ENCODE data around the gene ZKSCAN4. TPM values are rescaled to one million over a fixed set of nuclear protein-coding genes. Genes with fewer than 3 reads are reported as not detected.

ZKSCAN4 gene
- total RNA-seq, 4 donors from 2014 or later = 1.7 to 5.4 (median 4.4) TPM

GRCh38 chr6:28224131-28225055 is 27.7 kb downstream of the ZKSCAN4 start:
- WGBS = 54% methylated on average over 9 of the region's 9 CpGs
- peak overlapping the region; percentile 81 to 88 (median 84) for H3K27ac ChIP-seq (replicated peaks in 1 of 4)
- intact Hi-C loops (cut with DNase I) = loop anchor here (5.0 kb wide), 2 partner anchors 38 to 82 kb away; partner anchors contain the start of gene ZKSCAN8

DNA sequence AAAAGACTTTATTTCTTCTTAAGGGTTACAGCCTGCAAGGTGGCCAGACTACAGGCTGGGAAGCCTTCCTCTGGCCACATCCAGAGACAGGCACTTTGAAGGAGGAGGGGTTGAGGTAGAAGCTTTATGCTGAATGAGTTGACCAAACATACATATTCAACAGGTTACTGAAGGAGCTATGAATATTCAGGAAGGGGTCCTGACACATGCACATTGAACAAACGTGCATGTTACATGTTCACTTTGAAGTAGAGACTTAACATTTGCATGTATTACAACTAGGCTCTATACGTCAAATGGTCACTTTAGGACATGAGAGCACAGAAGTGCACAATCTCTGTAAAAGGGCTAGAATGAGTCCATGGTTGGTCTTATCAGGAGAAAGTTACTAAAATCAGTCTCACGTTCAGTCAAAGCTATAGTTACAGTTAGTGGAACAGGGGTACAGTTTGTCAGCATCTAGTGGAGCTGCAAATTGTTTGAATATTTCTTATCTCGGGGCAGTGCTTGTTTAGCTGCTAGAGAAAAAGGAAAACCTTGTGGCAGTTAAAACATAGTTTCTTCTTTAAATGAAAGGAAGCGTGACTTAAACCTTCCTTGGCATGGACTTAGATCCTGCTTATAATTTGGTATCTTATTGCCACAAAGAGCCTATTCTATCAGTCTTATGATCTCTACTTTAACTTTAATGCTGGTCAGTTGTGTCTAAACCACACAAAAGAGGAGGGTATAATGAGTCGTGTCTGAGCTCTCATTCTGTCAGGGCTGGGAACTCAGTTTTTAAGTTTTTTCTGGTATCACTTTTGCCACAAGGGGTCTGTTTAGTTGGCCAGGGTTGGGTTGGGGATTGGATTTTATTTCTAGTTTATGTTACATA is 31.6 kb downstream of the ZKSCAN4 start:
- peaks cover 14 to 23% (median 18%) of the 10 kb centered on the region in 4 donors for H3K4me1 ChIP-seq
- intact Hi-C loops (cut with DNase I) = no loop called here
- DNase-seq (ENCODE audit: extremely low spot score) = no peak
- H3K27ac ChIP-seq (replicated peaks in 1 of 4) = no peak overlapping the region
- no peak for TF ChIP-seq POLR2A (IDR thresholded peaks at IDR 0.05; ENCODE audit: low read depth)
- no peak for TF ChIP-seq EP300 (IDR thresholded peaks at IDR 0.05)
- no peak for TF ChIP-seq POLR2AphosphoS5 (IDR thresholded peaks at IDR 0.05)
- no peak for TF ChIP-seq CTCF (IDR thresholded peaks at IDR 0.05)
- no peaks in the 10 kb centered on the region for H3K9me3 ChIP-seq
- no peak overlapping the region for H3K4me3 ChIP-seq
- H3K27me3 ChIP-seq = peaks cover 0 to 31% (median 4%) of the 10 kb centered on the region in 4 donors
- WGBS = 36% methylated on average over 6 of the region's 6 CpGs
- H3K36me3 ChIP-seq = no peaks in the 10 kb centered on the region

More at GRCh38 chr6:28224131-28225055, 27.7 kb downstream of the ZKSCAN4 start:
- Histone ChIP-seq H3K4me1 (peaks cover 10 to 29% (median 17%) of the 10 kb centered on the region in 4 donors), H3K27me3 (peaks cover 0 to 19% (median 0%) of the 10 kb centered on the region in 4 donors), H3K4me3 (peak overlapping the region; percentile 69 to 89 (median 79)), H3K36me3 (peaks cover 18 to 25% (median 24%) of the 10 kb centered on the region in 4 donors), H3K9me3 (no peaks in the 10 kb centered on the region)
- DNase-seq (ENCODE audit: extremely low spot score) = no peak
- TF ChIP-seq POLR2AphosphoS5 (IDR thresholded peaks at IDR 0.05) (no peak), EP300 (IDR thresholded peaks at IDR 0.05) (no peak), POLR2A (IDR thresholded peaks at IDR 0.05; ENCODE audit: low read depth) (no peak), CTCF (IDR thresholded peaks at IDR 0.05) (no peak)

DNA sequence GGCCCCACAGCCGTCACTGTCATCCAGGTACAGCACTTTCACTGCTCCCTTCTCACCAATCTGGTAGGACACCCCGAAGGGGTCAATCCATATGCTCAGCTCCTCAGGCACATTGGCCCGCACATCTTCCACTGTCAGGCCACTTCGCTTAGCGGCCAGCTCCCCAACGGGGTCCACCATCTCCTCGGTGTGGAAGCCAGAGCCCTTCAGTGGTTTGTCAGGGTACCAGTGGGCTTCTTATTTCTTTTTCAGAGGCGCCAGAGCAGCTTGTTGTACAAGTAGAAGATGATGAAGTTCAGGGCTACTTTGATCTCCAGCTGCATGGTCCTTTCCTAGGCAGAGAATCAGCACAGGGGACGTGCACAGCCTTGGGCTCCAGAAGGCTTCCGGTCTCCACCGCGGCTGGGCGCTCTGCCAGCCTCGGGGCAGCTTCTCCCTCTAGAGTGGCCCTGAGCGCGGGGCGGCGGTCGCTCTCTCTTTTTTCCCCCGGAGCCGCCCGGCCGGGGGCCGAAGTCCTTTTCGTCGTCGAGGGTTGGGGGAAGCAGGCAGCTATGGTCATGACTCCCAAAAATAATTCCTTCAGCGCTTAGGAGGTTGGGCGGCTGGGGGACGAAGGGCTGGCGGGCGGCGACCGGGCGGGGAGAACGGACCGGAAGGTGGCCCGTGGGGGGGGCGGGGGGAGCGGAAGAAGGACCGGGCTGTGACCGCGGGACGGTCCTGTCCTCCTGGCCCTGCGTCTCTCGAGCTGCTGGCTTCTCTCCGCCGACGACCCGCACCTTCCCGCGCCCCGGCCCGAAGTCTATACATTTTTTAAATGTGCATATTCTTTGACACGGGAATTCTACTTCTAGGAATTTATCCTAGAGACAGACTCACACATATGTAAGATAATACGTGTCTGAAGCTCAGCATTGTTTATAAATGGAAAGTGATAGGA is 33.5 kb downstream of the ZKSCAN4 start:
- Histone ChIP-seq H3K4me3 (peak overlapping the region; percentile 65 to 67 (median 66)), H3K27ac (replicated peaks in 1 of 4) (peak overlapping the region; percentile 63 to 79 (median 69)), H3K9me3 (no peaks in the 10 kb centered on the region), H3K36me3 (no peaks in the 10 kb centered on the region), H3K4me1 (peaks cover 10 to 16% (median 13%) of the 10 kb centered on the region in 4 donors), H3K27me3 (peaks cover 0 to 51% (median 7%) of the 10 kb centered on the region in 4 donors)
- WGBS = 13% methylated on average over 38 of the region's 56 CpGs
- intact Hi-C loops (cut with DNase I) = no loop called here
- TF ChIP-seq CTCF (IDR thresholded peaks at IDR 0.05) = no peak
- TF ChIP-seq POLR2AphosphoS5 (IDR thresholded peaks at IDR 0.05) = peak; percentile 19 to 65
- DNase-seq (ENCODE audit: extremely low spot score) = peak; percentile 94

- intact Hi-C loops (cut with DNase I) = no loop called here
- Histone ChIP-seq H3K9me3 (no peaks in the 10 kb centered on the region), H3K27ac (replicated peaks in 1 of 4) (no peak overlapping the region), H3K27me3 (peaks cover 0 to 56% (median 10%) of the 10 kb centered on the region in 4 donors), H3K4me1 (peaks cover 10 to 17% (median 13%) of the 10 kb centered on the region in 4 donors), H3K36me3 (no peaks in the 10 kb centered on the region), H3K4me3 (peak overlapping the region; percentile 65 to 67 (median 66))
- WGBS = 92% methylated on average over 12 of the region's 12 CpGs
- TF ChIP-seq POLR2AphosphoS5 (IDR thresholded peaks at IDR 0.05) = no peak
- TF ChIP-seq EP300 (IDR thresholded peaks at IDR 0.05) = no peak
- no peak for TF ChIP-seq POLR2A (IDR thresholded peaks at IDR 0.05; ENCODE audit: low read depth)
- no peak for TF ChIP-seq CTCF (IDR thresholded peaks at IDR 0.05)
- no peak for DNase-seq (ENCODE audit: extremely low spot score)
Observed at GRCh38 chr6:28217890-28218289, 34.2 kb downstream of the ZKSCAN4 start.
